Stimulated activated naive CD8-positive, alpha-beta T cell treated with anti-CD3 and anti-CD28 coated beads, Interleukin-15, amount 100 ng/mL, for 72 hours (primary cell): ENCODE measurements around the gene KNDC1.

Source experiments
- ATAC-seq: fragments of 150-1000 bp; cut with Tn5 transposase; 2 replicates; pipeline ENCODE4 v1.10.0; 2021; ENCODE audit warnings: mild to moderate bottlenecking, moderate library complexity
- DNase-seq, 2 donors: peaks; one replicate each; pipeline ENCODE4 v3.0.0; 2021 to 2022
- H3K27ac Mint-ChIP-seq, 2 donors: one replicate each; pipeline ENCODE4 v1.8.0; 2022; ENCODE audit warnings: mild to moderate bottlenecking in 2 of 2, mixed read lengths in 2 of 2, moderate library complexity in 2 of 2
- H3K27me3 Mint-ChIP-seq: one replicate; pipeline ENCODE4 v1.8.0; 2022; ENCODE audit warnings: mixed read lengths
- H3K4me1 Mint-ChIP-seq: one replicate; pipeline ENCODE4 v1.8.0; 2022; ENCODE audit warnings: mild to moderate bottlenecking, mixed read lengths
- H3K4me3 Mint-ChIP-seq, 2 donors: one replicate each; pipeline ENCODE4 v1.8.0; 2022; ENCODE audit warnings: mild to moderate bottlenecking in 2 of 2, mixed read lengths in 2 of 2, moderate library complexity in 1 of 2
- H3K9me3 Mint-ChIP-seq, 2 donors: one replicate each; pipeline ENCODE4 v1.8.0; 2022; ENCODE audit warnings: mixed read lengths in 2 of 2

KNDC1 gene

DNA sequence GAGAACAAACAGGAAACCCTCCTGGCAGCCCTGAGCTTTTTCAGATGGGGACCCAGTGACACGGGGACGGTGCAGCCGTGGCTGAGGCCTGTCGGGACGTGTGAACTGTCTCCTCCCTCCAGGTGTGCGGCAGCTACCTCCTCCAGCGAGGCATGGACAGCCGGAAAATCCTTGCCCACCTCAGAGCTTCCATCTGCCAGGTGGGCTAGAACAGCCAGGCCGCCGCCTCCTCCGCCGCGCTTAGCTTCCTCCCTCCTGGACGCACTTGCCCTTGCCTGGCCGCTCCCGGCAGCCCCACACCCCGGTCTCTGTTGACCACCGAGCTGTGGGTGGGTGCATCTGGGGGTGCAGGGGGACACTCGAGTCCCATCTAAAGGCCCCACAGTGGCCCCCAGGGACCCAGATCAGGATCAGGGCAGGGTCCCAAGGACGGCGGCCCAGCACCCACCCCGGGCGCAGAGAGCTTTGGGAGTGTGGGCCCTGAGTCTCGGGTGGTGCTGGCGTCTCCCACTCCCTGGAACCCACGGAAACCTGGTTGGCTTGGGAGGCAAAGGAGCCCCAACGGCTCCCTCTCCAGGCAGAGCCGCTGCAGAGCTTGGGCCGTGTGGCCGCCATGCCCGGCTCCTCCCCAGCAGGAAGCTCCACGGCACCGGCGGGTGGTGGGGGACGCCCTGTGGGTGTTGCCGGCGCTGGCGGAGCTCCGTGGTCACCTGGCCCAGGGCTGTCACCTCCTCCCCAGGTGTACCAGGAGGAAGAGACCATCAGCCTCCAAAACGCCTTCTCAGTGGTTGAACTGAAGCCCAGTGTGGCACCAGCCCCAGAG lies 37.1 kb downstream of the KNDC1 start:
- no peak for DNase-seq
- no peaks in the 10 kb centered on the region for H3K9me3 Mint-ChIP-seq
- no peak overlapping the region for H3K27ac Mint-ChIP-seq
- H3K4me1 Mint-ChIP-seq, result no peaks in the 10 kb centered on the region
- H3K4me3 Mint-ChIP-seq, result no peak overlapping the region
- ATAC-seq, result no peak
- H3K27me3 Mint-ChIP-seq, result peaks cover 7% of the 10 kb centered on the region

- Mint-ChIP-seq H3K27ac (no peak overlapping the region), H3K4me3 (no peak overlapping the region), H3K9me3 (no peaks in the 10 kb centered on the region), H3K4me1 (no peaks in the 10 kb centered on the region), H3K27me3 (peaks cover 7% of the 10 kb centered on the region)
- DNase-seq (no peak), ATAC-seq (no peak)
Observed at GRCh38 chr10:133197786-133198185, 37.8 kb downstream of the KNDC1 start.

DNA sequence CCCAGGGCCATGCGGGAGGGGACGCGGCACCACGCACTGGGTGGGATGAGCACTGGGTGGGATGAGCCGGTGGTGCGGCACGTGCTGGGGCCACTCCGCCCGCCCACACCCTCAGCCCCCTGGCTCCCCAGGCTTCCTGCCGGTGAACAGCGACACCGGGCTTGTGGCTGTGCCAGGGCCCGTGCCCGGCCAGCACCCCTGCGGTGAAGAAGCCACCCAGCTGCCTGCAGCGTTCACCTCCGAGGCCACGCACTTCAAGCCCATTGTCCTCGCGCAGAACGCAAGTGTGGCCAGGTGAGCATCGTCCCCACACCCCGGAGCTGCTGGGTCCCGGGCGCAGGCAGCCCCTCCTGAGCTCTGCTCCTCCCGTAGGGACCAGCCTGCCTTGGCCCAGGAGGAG lies 38.2 kb downstream of the KNDC1 start:
- ATAC-seq (peak; percentile 35), DNase-seq (no peak)
- Mint-ChIP-seq H3K27ac (no peak overlapping the region), H3K4me1 (no peaks in the 10 kb centered on the region), H3K27me3 (peaks cover 7% of the 10 kb centered on the region), H3K9me3 (no peaks in the 10 kb centered on the region), H3K4me3 (no peak overlapping the region)

DNA sequence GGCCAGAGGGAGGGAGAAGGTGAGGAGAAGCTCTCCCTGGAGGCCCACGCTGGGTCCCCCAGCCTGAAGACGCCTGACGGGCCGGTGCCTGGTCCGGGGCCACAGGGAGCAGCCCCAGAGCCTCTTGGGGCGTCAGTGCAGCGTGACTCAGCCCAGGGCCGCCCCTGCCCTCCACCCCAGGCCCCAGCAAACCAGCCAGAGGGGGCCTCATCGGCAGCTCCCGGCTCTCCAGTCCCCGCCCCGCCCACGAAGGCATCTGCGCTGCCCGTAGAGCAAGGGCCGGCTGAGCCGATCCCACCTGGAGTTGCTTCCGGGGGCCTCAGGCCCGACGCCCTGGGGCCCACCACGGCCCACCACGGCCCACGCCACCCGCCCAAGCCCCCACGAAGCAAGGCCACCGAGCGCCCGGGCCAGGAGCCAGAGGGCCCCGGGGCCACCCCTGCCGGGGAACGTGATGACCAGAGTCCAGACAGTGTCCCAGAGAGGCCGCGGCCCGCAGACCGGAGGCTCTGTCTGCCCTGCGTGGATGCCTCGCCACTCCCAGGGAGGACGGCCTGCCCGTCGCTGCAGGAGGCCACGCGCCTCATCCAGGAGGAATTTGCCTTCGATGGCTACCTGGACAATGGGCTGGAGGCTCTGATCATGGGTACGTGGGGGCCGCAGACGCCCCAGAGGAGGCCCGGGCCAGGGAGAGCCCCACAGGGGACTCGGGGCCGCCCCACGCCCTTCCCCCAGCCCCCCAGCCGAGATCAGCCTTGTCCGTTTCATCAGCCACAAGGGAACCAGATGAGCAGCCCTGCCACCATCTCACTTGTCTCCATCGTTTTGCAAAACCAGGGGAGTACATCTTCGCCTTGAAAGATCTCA lies 38.8 kb downstream of the KNDC1 start:
- Mint-ChIP-seq H3K4me3 (no peak overlapping the region), H3K4me1 (no peaks in the 10 kb centered on the region), H3K27me3 (peaks cover 7% of the 10 kb centered on the region), H3K9me3 (no peaks in the 10 kb centered on the region), H3K27ac (no peak overlapping the region)
- DNase-seq, result no peak
- ATAC-seq, result peak; percentile 30

DNA sequence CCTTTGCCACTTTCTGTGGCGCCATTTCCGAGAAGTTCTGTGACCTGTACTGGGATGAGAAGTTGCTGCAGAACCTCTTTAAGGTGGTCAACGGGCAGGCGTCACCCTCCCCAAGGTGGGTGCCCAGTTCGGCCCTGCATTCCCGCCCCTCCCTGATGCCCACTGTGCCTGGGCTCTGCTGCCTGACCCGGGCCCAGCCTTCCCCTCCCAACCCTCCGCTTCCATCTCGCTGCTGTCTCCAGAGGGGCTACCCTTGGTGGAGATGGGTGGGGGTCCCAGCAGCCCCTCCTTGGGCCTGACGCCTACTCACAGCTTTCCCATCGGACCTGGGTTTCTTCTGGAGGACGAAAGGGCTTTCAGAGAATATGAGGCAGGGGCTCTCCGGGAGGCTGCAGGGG lies 39.5 kb downstream of the KNDC1 start:
- Mint-ChIP-seq H3K27me3 (peaks cover 7% of the 10 kb centered on the region), H3K9me3 (no peaks in the 10 kb centered on the region), H3K4me1 (no peaks in the 10 kb centered on the region), H3K4me3 (no peak overlapping the region), H3K27ac (no peak overlapping the region)
- DNase-seq (no peak), ATAC-seq (no peak)

GRCh38 chr10:133199992-133200611 lies 40.1 kb downstream of the KNDC1 start:
- no peaks in the 10 kb centered on the region for H3K9me3 Mint-ChIP-seq
- DNase-seq (no peak), ATAC-seq (no peak)
- H3K4me3 Mint-ChIP-seq, result no peak overlapping the region
- peaks cover 2% of the 10 kb centered on the region for H3K27me3 Mint-ChIP-seq
- H3K4me1 Mint-ChIP-seq, result no peaks in the 10 kb centered on the region
- no peak overlapping the region for H3K27ac Mint-ChIP-seq

- H3K27me3 Mint-ChIP-seq, result no peaks in the 10 kb centered on the region
- no peaks in the 10 kb centered on the region for H3K9me3 Mint-ChIP-seq
- no peak overlapping the region for H3K27ac Mint-ChIP-seq
- no peak for ATAC-seq
- no peak overlapping the region for H3K4me3 Mint-ChIP-seq
- H3K4me1 Mint-ChIP-seq, result no peaks in the 10 kb centered on the region
- no peak for DNase-seq
Observed at GRCh38 chr10:133200621-133201031, 40.6 kb downstream of the KNDC1 start.

DNA sequence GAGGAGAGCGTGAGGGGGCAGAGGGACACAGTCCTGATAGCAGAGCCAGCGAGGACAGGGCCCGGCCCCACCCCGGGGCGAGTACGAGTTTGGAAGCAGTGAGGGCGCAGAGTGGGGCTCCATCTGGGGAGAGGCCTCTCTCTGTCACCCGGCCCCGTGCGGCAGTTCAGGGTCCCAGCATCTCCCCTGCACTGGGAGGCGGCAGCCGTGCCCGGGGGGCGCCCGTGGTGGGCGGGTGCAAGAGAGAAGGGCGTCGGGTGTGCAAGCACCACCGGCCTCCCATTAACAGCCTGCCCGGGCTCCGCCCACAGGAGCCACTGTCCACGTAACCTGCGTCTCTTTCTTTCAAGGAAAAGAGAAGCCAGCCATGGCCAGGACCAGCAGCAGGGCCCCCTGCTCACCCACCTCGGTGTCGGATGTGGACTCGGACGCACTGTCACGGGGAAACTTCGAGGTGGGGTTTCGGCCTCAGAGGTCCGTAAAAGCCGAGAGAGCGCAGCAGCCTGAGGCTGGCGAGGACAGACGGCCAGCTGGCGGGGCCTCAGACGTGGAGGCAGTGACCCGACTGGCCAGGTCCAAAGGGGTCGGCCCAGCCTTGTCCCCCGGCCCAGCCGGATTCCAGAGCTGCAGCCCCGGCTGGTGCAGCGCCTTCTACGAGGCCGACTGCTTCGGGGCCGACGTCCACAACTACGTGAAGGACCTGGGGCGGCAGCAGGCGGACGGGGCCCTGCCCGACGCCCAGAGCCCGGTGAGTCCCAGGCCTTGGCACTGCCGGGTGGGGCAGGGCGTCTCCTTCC lies 41.3 kb downstream of the KNDC1 start:
- H3K4me3 Mint-ChIP-seq, result no peak overlapping the region
- DNase-seq, result no peak
- ATAC-seq, result no peak
- no peak overlapping the region for H3K27ac Mint-ChIP-seq
- no peaks in the 10 kb centered on the region for H3K9me3 Mint-ChIP-seq
- H3K27me3 Mint-ChIP-seq, result no peaks in the 10 kb centered on the region
- no peaks in the 10 kb centered on the region for H3K4me1 Mint-ChIP-seq

DNA sequence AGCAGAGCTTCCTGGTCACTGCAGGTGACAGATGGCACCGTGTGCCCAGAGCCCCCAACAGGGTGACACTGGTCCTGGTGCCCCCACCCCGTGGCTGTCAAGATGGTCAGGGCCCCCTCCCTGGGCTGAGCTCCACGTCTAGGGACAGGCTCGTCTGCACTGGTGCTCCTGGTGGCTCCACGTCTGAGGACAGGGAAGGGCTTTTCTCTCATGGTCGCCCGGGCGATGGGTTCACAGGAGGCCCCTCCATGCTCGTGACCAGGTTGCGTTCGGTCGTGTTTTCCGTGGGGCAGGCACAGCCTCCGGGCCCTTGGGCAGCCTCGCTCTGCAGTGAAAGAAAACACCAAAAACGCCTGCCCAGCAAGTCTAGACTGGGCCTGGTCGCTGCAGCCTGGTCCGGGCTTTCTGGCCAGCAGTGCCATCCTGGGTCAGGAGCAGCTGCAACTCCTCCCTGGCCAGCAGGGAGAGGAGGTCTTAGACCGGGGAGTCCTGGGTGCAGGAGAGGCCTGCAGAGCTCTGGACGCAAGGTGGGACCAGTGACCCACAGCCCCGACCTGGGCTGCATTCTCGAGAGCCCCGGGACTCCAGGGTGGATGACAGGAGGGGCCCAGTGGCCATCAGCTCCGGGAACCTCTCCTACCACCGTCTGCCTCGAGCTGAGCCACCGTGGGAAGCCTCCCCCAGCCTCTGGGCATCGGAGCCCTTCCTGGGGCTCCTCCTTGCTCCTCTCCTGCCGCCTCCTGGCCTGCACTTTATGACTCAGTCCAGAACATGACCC lies 42.1 kb downstream of the KNDC1 start:
- Mint-ChIP-seq H3K4me1 (no peaks in the 10 kb centered on the region), H3K4me3 (no peak overlapping the region), H3K9me3 (no peaks in the 10 kb centered on the region), H3K27me3 (no peaks in the 10 kb centered on the region), H3K27ac (no peak overlapping the region)
- ATAC-seq, result no peak
- no peak for DNase-seq

- no peaks in the 10 kb centered on the region for H3K4me1 Mint-ChIP-seq
- H3K27me3 Mint-ChIP-seq, result no peaks in the 10 kb centered on the region
- no peak overlapping the region for H3K27ac Mint-ChIP-seq
- H3K9me3 Mint-ChIP-seq, result no peaks in the 10 kb centered on the region
- H3K4me3 Mint-ChIP-seq, result no peak overlapping the region
- DNase-seq (no peak), ATAC-seq (no peak)
Observed at GRCh38 chr10:133202778-133203651, 43.0 kb downstream of the KNDC1 start.

- Mint-ChIP-seq H3K9me3 (no peaks in the 10 kb centered on the region), H3K27ac (no peak overlapping the region), H3K4me3 (no peak overlapping the region), H3K27me3 (no peaks in the 10 kb centered on the region), H3K4me1 (no peaks in the 10 kb centered on the region)
- DNase-seq (no peak), ATAC-seq (no peak)
Observed at GRCh38 chr10:133203652-133204195, 43.7 kb downstream of the KNDC1 start.

DNA sequence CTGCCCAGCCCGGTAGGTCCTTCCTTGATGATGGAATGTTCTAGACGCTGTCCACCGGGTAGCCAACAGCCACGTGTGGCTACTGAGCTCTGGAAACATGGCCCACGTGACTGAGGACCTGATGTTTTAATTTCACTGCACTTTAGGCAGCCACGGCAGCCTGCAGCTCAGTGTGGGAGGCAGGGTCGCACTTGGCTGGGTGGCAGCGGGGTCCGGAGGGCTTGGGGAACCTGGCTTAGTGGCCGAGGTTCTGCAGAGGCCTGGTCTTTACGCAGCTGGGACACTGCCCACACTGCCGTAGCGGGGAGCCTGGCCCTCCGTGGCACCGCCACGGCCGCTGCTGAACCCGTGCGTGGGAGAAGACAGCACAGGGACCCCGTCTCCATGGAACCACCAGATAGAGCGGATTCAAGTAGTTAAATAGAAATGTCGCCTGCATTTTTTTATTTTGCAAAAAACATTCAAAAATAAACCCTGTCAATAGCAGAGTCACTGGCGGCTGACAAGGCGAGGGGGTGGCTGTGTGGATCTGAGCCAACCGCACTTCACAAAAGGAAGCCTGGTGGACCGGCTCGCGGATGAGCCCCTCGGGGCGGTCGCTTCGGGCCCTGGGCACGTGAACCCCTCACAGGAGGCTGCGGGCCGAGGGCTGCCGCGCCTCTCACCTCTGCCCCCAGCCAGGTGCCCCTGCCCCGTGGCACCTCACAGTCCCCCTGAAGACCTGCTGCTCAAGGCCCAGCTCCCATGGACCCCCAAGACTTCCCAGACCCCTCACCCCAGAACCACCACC lies 44.4 kb downstream of the KNDC1 start:
- ATAC-seq (no peak), DNase-seq (no peak)
- H3K9me3 Mint-ChIP-seq, result no peaks in the 10 kb centered on the region
- H3K4me1 Mint-ChIP-seq, result no peaks in the 10 kb centered on the region
- no peak overlapping the region for H3K27ac Mint-ChIP-seq
- no peak overlapping the region for H3K4me3 Mint-ChIP-seq
- no peaks in the 10 kb centered on the region for H3K27me3 Mint-ChIP-seq

- Mint-ChIP-seq H3K27ac (no peak overlapping the region), H3K27me3 (no peaks in the 10 kb centered on the region), H3K4me1 (no peaks in the 10 kb centered on the region), H3K9me3 (no peaks in the 10 kb centered on the region), H3K4me3 (no peak overlapping the region)
- ATAC-seq (no peak), DNase-seq (no peak)
Observed at GRCh38 chr10:133205146-133205545, 45.1 kb downstream of the KNDC1 start.
